GM12878 (cell line): ENCODE data around the gene CSNK1G1. TPM values are rescaled to one million over a fixed set of nuclear protein-coding genes. Genes with fewer than 3 reads are reported as not detected.

ENCODE experiments used
- ATAC-seq: fragments of 200-7000 bp; cut with Tn5 transposase; 3 replicates; pipeline ENCODE4 v1.9.1; 2020; ENCODE audit warnings: mild to moderate bottlenecking, moderate library complexity
- BruUV-seq: library from RNA; stranded (reverse); fragments of 400-500 nt; replicated peaks from 2 replicates; lab custom pipeline; 2021; lab: Mats Ljungman, UMichigan
- CTCF ChIA-PET: fragments of 300-600 bp; sonication (Branson Sonifier 250); formaldehyde crosslinking; extraction: SDS; loops from one replicate; lab custom pipeline; 2021; ENCODE audit warnings: inconsistent platforms; lab: Yijun Ruan, JAX
- POLR2A ChIA-PET: fragments of 350-600 bp; formaldehyde crosslinking; extraction: SDS; loops from one replicate; lab custom pipeline; 2021; ENCODE audit warnings: inconsistent platforms; lab: Charles Lee
- RAD21 ChIA-PET: fragments of 300-600 bp; sonication (Branson Sonifier 250); formaldehyde crosslinking; loops from one replicate; lab custom pipeline; 2023; ENCODE audit warnings: antibody characterized with exemption; ENCODE audit not compliant: unreplicated experiment; lab: Charles Lee
- SMC1A ChIA-PET: fragments of 300-600 bp; sonication (Branson Sonifier 250); formaldehyde crosslinking; loops from one replicate; lab custom pipeline; 2023; ENCODE audit not compliant: unreplicated experiment, uncharacterized antibody; lab: Charles Lee
- DNase-seq: peaks from one replicate; pipeline ENCODE4 v3.0.0-alpha.2; 2011; ENCODE audit warnings: low read depth, low spot score
- FAIRE-seq: peaks from 3 replicates; lab custom pipeline; 2011; peaks lifted over from hg19 to GRCh38; lab: Jason Lieb, UNC
- H2AFZ ChIP-seq: 2 replicates; pipeline ENCODE4 v1.6.0; 2011; ENCODE audit warnings: low read depth, low read length, control low read depth; ENCODE audit not compliant: control insufficient read depth
- H3K27ac ChIP-seq: 2 replicates; pipeline ENCODE4 v1.5.1; 2011; ENCODE audit warnings: control low read depth; ENCODE audit not compliant: control insufficient read depth, insufficient read depth
- H3K27me3 ChIP-seq, 2 experiments: replicated peaks in 1 of 2; 2 replicates each; pipeline versions ENCODE4 v1.6.0 to v1.6.1; 2011; ENCODE audit warnings: low read length in 1 of 2; ENCODE audit not compliant: control insufficient read depth in 2 of 2, insufficient read depth in 2 of 2
- H3K36me3 ChIP-seq, 2 experiments: 2 replicates each; pipeline ENCODE4 v1.5.1; 2011; ENCODE audit warnings: low read length in 1 of 2; ENCODE audit not compliant: control insufficient read depth in 2 of 2, insufficient read depth in 2 of 2
- H3K4me1 ChIP-seq: 2 replicates; pipeline ENCODE4 v1.6.1; 2011; ENCODE audit warnings: mild to moderate bottlenecking, low read length, moderate library complexity, mixed read lengths; ENCODE audit not compliant: control insufficient read depth, insufficient read depth
- H3K4me2 ChIP-seq: 2 replicates; pipeline ENCODE4 v1.6.0; 2011; ENCODE audit warnings: control low read depth; ENCODE audit not compliant: control insufficient read depth, insufficient read depth
- H3K4me3 ChIP-seq: fragments of 200-600 bp; sonication (generic); 2 replicates; pipeline ENCODE4 v1.5.1; 2016
- H3K79me2 ChIP-seq: 2 replicates; pipeline ENCODE4 v1.6.0; 2011; ENCODE audit warnings: low read length; ENCODE audit not compliant: control insufficient read depth, insufficient read depth
- H3K9ac ChIP-seq: 2 replicates; pipeline ENCODE4 v1.8.0; 2011; ENCODE audit warnings: low read length, control low read depth, mixed read lengths; ENCODE audit not compliant: control insufficient read depth, insufficient read depth
- H3K9me3 ChIP-seq: replicated peaks from 3 replicates; pipeline ENCODE4 v1.5.1; 2011; ENCODE audit warnings: mild to moderate bottlenecking, low read length; ENCODE audit not compliant: control insufficient read depth, insufficient read depth
- H4K20me1 ChIP-seq: 2 replicates; pipeline ENCODE4 v1.6.0; 2011; ENCODE audit not compliant: control insufficient read depth, insufficient read depth
- IKZF2 ChIP-seq, 2 experiments: fragments of 450-650 bp; IDR thresholded peaks; 2 replicates each; pipeline ENCODE4 v1.6.1; 2017; ENCODE audit warnings: mild to moderate bottlenecking in 2 of 2, moderate library complexity in 2 of 2
- MTA2 ChIP-seq: fragments of 450-650 bp; IDR thresholded peaks from 2 replicates; pipeline ENCODE4 v1.6.1; 2016; ENCODE audit warnings: low read depth, mild to moderate bottlenecking, moderate library complexity
- NFXL1 ChIP-seq: fragments of 450-650 bp; IDR thresholded peaks from 2 replicates; pipeline ENCODE4 v1.6.1; 2017; ENCODE audit warnings: antibody characterized with exemption, mild to moderate bottlenecking, borderline replicate concordance
- POLR2A ChIP-seq: IDR thresholded peaks from 2 replicates; pipeline ENCODE4 v1.6.1; 2011; ENCODE audit warnings: low read depth, mild to moderate bottlenecking, low read length
- POLR2AphosphoS5 ChIP-seq: IDR thresholded peaks from 2 replicates; pipeline ENCODE4 v1.6.1; 2011; ENCODE audit warnings: mild to moderate bottlenecking, low read length, inconsistent platforms
- SUZ12 ChIP-seq: fragments of 200-600 bp; sonication (generic); IDR thresholded peaks from one replicate; pipeline ENCODE4 v1.6.1; 2018; ENCODE audit warnings: antibody characterized with exemption, mild to moderate bottlenecking; ENCODE audit not compliant: unreplicated experiment
- WGBS: methylation state at CpG from one replicate; pipeline ENCODE4 v1.1.6; 2016; ENCODE audit warnings: low lambda C conversion rate; ENCODE audit not compliant: insufficient replicate concordance, insufficient coverage; ENCODE audit errors: missing lambda C conversion rate; 5-methylcytosine and 5-hydroxymethylcytosine counted together
- in situ Hi-C: fragments of 300-500 bp; cut with MboI; formaldehyde crosslinking; loops from 9 replicates; pipeline ENCODE4 v1.14.3; 2018; ENCODE audit warnings: mixed read lengths
- intact Hi-C: fragments of 100-400 bp; cut with micrococcal nuclease; formaldehyde crosslinking; loops from one replicate; pipeline ENCODE4 v1.14.2; 2022; ENCODE audit not compliant: unreplicated experiment
- polyA plus RNA-seq, 11 experiments: library from polyadenylated mRNA; depleted of rRNA in 4 of 11; unstranded in 6 of 11; stranded (reverse) in 5 of 11; fragments of >200 nt; fragmentation: Nextera tagmentation in 4 of 11; fragmentation: Illumina TruSeq in 1 of 11; extraction: Ambion mirVana in 4 of 11; extraction: Trizol in 1 of 11; gene quantifications; 1 replicate in 1 of 11; 2 replicates in 10 of 11; pipeline versions ENCODE4 v1.2.1 to v1.2.3, GENCODE V29; 2011 to 2016; ENCODE audit warnings: inconsistent platforms in 2 of 11, missing spikeins in 2 of 11, low read depth in 1 of 11
- total RNA-seq, 4 experiments: library from RNA; depleted of rRNA in 3 of 4; stranded (reverse); fragments of >200 nt in 3 of 4; fragmentation: Illumina TruSeq in 1 of 4; extraction: Trizol in 1 of 4; gene quantifications; 2 replicates each; pipeline versions ENCODE4 v1.2.1 to v1.2.3, GENCODE V29; 2013 to 2021

CSNK1G1 gene
- total and polyA plus RNA-seq, 10 of the 15 experiments (the other 5 are each of a cell fraction or from before 2014, with no cell fraction given), result 6.1 to 23.4 (median 15.3) TPM

DNA sequence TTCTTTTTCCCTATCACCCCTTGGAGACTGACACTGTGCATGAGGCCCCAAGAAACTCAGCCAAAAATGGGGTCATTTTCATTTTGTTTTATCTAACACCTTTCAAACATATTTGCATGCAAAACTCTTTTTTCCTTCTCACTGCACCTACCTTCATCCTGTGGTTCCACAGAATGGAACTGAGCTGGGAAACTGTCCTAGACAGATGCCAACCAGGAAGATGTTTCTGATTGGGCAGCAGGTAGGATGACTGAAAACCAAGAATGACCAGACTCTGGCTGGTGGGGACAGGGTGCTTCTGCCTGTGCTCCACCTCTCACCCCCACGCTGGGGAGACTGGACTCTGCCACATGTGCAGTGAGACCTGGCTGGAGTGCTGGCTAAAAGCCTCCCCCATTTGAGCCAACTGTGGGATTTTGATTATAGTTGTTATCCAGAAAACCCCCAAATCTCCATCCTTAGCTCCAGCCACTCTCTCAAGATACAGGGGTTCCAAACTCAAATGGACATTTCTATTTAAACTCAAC lies 198.3 kb downstream of the CSNK1G1 start:
- H2AFZ ChIP-seq, result no peak overlapping the region
- no peaks in the 10 kb centered on the region for H3K27me3 ChIP-seq
- in situ Hi-C loops, result no loop called here
- ChIA-PET POLR2A (interaction anchor here (1.2 to 2.8 kb wide), 3 partner anchors 13 to 66 kb away, joined by 3 to 8 read pairs (median 8); no protein-coding TSS in a partner anchor), CTCF (interaction anchor here (0.9 to 5.6 kb wide), 3 partner anchors 14 to 76 kb away, joined by 3 to 98 read pairs (median 3); no protein-coding TSS in a partner anchor), SMC1A (no interaction called here)
- WGBS, result 75% methylated on average over 1 of the region's 1 CpG
- FAIRE-seq (no peak), ATAC-seq (no peak)
- no peak overlapping the region for H3K4me3 ChIP-seq
- H3K79me2 ChIP-seq, result peaks cover 54% of the 10 kb centered on the region
- no TSS peak for BruUV-seq
- H4K20me1 ChIP-seq, result peaks cover 18% of the 10 kb centered on the region
- no peaks in the 10 kb centered on the region for H3K9me3 ChIP-seq
- peaks cover 34 to 37% of the 10 kb centered on the region in 2 experiments; a peak in 3 of 4 replicates for H3K36me3 ChIP-seq
- H3K4me1 ChIP-seq, result peaks cover 28% of the 10 kb centered on the region
- H3K27ac ChIP-seq, result no peak overlapping the region
- TF ChIP-seq POLR2AphosphoS5 (peak; percentile 44; the same call in 1 of the 2 replicates), NFXL1 (no peak)
- TF ChIP-seq, all 136 proteins: peak for 1
- intact Hi-C loops, result loop anchor here (10.0 kb wide), 1 partner anchor 683 kb away; no protein-coding TSS in a partner anchor
- Histone ChIP-seq H3K4me2 (peak overlapping the region; percentile 69; the same call in 1 of the 2 replicates), H3K9ac (no peak overlapping the region)
- DNase-seq, result no peak
- RAD21 ChIA-PET, result interaction anchor here (1.7 kb wide), 1 partner anchor 13 kb away, joined by 4 read pairs; no protein-coding TSS in a partner anchor

DNA sequence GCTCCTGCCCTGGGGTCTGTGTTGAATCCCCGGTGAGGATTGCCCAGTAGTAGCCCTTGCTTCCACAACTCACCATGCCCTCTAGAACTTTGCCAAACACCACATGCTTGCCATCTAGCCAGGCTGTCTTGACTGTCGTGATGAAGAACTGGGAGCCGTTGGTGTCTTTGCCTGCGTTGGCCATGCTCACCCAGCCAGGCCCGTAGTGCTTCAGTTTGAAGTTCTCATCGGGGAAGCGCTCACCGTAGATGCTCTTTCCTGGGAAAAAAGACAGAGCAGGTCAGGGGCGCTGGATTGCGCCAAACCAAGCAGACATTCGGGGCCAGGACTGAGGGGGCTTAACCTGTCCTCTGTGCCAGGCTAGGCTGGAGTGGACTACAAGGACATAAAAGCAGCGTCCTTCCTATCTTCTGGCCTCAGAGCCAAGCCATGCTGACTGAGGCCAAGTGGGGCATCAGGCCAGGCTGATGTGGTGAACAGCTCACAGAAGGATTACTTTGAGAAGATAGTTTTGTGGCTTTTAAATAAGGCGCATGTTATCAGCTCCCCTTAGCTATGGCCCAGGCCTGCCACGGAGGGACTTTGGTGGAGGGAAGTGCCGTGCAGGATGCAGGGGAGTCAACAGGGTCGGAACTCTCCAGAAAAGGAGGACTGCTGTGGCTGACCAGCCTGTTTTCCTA lies 199.2 kb downstream of the CSNK1G1 start:
- BruUV-seq, result no TSS peak
- WGBS, result 67% methylated on average over 16 of the region's 16 CpGs
- no peak for ATAC-seq
- intact Hi-C loops, result loop anchor here (10.0 kb wide), 1 partner anchor 682 kb away; no protein-coding TSS in a partner anchor
- Histone ChIP-seq H3K4me2 (no peak overlapping the region), H3K36me3 (peaks cover 34 to 37% of the 10 kb centered on the region in 2 experiments; a peak in 3 of 4 replicates), H3K27ac (no peak overlapping the region), H3K4me1 (peaks cover 32% of the 10 kb centered on the region), H2AFZ (no peak overlapping the region), H4K20me1 (peaks cover 18% of the 10 kb centered on the region), H3K9ac (no peak overlapping the region), H3K27me3 (no peaks in the 10 kb centered on the region), H3K4me3 (no peak overlapping the region), H3K79me2 (peaks cover 52% of the 10 kb centered on the region), H3K9me3 (no peaks in the 10 kb centered on the region)
- TF ChIP-seq POLR2A, result peak; percentile 30; the same call in 1 of the 2 replicates
- no peak for TF ChIP-seq SUZ12
- peak; percentile 31; the same call in 1 of the 2 replicates for TF ChIP-seq POLR2AphosphoS5
- TF ChIP-seq IKZF2 (IDR thresholded peaks at IDR 0.05), result no peak
- no peak for TF ChIP-seq MTA2
- DNase-seq, result no peak
- ChIA-PET RAD21 (interaction anchor here (1.7 kb wide), 1 partner anchor 12 kb away, joined by 4 read pairs; no protein-coding TSS in a partner anchor), SMC1A (interaction anchor here (0.5 kb wide), 1 partner anchor 403 kb away, joined by 3 read pairs; no protein-coding TSS in a partner anchor), CTCF (interaction anchor here (0.9 to 5.6 kb wide), 4 partner anchors 13 to 77 kb away, joined by 3 to 98 read pairs (median 3); no protein-coding TSS in a partner anchor), POLR2A (interaction anchor here (1.2 to 2.8 kb wide), 3 partner anchors 12 to 66 kb away, joined by 3 to 8 read pairs (median 8); no protein-coding TSS in a partner anchor)
- in situ Hi-C loops, result no loop called here
- no peak for FAIRE-seq
